ENCODE measurements around the gene PTPRO.

GRCh38 chr12:15574353-15574752, 252.0 kb downstream of the PTPRO start:
- TF ChIP-seq POLR2A (IDR thresholded peaks at IDR 0.05) (no peak), CTCF (IDR thresholded peaks at IDR 0.05) (no peak)
